ENCODE data around the gene GRHL1.

The GRHL1 gene

DNA sequence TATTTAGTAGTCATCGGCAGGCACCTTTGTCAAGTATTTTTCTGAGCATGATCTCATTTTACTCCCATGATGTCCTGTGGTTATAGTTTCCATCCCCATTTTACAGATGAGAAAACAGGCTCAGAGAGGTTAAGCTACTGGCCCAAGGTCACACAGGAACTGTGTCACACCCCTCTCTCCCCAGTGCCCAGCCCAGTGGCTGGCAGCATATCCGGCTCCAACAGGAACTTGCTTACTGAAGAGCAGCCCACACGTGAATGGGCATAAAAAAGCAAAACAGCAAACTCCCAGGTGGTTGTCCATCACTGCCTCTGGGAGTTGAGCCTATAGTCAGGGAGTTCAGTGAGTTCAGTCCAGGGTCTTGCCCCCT lies 83.5 kb downstream of the GRHL1 start:
- TF ChIP-seq CTCF (IDR thresholded peaks at IDR 0.05; ENCODE audit: low read depth, low read length), result no peak
- H3K4me3 ChIP-seq (ENCODE audit: low read depth, low read length), result no peak overlapping the region

DNA sequence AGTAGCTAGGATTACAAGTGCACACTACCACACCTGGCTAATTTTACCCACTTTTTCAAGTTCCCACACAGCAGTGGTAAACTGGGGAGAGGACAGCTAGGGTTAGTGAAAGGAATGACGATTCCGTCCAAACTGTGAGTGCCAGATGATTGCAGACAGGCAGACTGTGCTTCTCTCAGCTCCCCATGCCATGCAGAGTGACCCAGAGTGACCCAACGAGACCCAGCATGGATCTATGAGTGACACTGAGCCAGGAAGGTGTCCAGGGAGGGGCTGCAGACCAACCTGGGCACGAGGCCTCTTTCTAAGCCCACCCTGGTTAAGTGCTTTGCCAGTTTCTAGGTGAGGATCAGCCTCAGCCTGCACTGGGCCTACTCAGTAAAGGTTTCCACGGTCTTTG lies 84.1 kb downstream of the GRHL1 start:
- H3K4me3 ChIP-seq (ENCODE audit: low read depth, low read length), result no peak overlapping the region
- no peak for TF ChIP-seq CTCF (IDR thresholded peaks at IDR 0.05; ENCODE audit: low read depth, low read length)

GRCh38 chr2:10036095-10036884 lies 84.8 kb downstream of the GRHL1 start:
- TF ChIP-seq CTCF (IDR thresholded peaks at IDR 0.05; ENCODE audit: low read depth, low read length), result peak; percentile 48

DNA sequence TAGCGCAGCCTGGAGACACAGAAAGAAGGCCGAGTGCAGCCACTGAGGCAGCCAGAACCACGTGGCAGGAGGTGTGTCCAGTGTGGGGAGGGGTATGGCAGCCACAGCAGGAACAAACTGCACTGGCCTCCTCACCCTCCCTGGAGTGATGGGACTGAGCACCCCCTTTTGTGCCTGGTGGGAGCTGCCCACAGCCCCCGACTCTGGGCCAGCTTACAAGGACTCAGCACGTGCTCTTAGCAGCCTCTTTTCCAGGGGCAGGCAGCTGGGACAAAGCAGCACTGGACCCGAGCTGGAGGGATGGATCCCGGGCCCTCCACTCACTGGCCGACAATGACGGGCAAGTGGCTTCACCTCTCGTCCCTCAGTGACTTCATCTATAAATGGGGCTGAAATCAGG lies 86.6 kb downstream of the GRHL1 start:
- TF ChIP-seq CTCF (IDR thresholded peaks at IDR 0.05; ENCODE audit: low read depth, low read length), result no peak
- no peak overlapping the region for H3K4me3 ChIP-seq (ENCODE audit: low read depth, low read length)

More at GRCh38 chr2:10036095-10036884, 84.8 kb downstream of the GRHL1 start:
- no peak overlapping the region for H3K4me3 ChIP-seq (ENCODE audit: low read depth, low read length)

GRCh38 chr2:10038716-10039115 lies 87.2 kb downstream of the GRHL1 start:
- no peak for TF ChIP-seq CTCF (IDR thresholded peaks at IDR 0.05; ENCODE audit: low read depth, low read length)
- H3K4me3 ChIP-seq (ENCODE audit: low read depth, low read length), result no peak overlapping the region

DNA sequence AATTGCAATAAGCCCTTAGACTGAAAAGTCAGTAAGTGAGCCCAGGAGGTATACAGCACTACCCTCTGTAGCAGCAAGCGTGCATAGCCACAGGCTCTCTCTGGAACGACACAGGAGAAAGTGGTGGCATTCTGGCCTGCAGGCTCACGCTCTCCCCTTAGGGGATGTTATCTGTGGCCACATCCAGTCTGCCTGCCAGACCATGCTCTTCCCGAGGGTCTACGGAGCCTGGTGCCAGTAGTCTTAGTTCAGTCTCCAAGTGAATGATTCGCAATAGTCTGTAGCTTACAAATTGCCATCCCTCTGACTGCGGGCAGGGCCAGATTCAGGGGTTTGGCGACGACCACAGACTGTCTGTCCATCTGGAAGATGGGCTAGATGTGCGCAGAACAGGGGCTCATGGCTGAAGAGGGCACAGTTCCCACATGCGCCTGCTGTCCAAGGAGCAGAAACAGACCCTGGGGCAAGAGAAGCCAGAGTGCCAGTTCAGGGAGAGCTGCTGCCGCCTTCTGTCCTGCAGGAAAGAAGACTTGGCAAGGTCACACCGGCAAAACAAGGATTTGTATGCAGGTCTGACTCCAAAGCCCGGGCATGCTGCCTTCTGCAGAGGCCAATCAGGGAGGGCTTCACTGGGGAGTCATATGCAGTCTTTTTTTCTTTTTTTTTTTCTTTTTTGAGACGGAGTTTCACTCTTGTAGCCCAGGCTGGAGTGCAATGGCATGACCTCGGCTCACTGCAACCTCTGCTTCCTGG lies 88.3 kb downstream of the GRHL1 start:
- no peak overlapping the region for H3K4me3 ChIP-seq (ENCODE audit: low read depth, low read length)
- TF ChIP-seq CTCF (IDR thresholded peaks at IDR 0.05; ENCODE audit: low read depth, low read length), result no peak

DNA sequence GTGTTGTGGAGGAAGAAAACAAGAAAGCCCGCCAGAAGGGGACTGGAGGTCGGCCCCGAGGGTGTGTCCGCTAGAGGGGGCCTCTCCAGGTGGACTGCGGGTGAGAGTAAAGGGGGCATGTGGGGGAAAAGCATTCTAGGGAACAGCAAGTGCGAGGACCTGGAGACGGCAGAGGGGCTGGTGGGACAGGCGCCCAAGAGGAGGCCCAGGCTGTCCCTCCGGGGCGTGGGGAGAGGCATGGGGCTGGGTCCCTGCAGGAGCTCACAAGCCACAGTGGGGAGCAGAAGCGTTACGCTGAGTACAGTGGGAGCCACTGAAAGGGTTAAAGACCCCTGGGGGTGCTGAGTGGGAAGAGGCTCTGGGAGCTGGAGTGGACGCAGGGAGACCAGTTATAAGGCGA lies 90.2 kb downstream of the GRHL1 start:
- no peak overlapping the region for H3K4me3 ChIP-seq (ENCODE audit: low read depth, low read length)
- no peak for TF ChIP-seq CTCF (IDR thresholded peaks at IDR 0.05; ENCODE audit: low read depth, low read length)

Measured in WI38 (cell line).